ENCODE data around the gene PPARG. TPM values are rescaled to one million over a fixed set of nuclear protein-coding genes. Genes with fewer than 3 reads are reported as not detected.

The PPARG gene
- total and polyA plus RNA-seq, 2 of the 13 experiments (the other 11 are each of a cell fraction or from before 2014, with no cell fraction given) = 13.9 to 58.3 TPM

DNA sequence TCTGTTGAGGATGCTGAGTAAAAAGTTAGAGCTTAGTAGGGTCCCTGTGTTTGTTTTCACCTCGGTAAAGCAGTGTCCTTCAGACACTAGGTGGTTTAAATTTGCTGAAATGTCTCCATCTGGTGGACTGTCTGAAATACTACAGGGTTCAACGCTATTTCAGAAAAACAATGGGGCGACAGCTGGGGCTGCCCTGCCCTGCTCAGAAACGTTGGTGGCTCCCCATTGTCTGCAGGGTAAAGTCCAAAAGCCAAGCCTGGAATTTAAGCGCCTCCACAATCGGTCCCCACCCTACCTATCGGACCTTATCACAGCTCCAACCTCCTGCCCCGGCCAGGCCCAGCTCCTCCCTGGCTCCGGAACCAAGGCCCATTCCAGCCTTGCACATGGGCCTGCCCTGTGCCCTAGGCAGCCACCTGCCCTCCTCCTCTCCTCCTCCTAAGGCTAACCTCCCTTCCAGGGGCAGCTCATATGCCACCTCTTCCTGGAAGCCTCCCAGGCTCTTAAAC lies 191.1 kb downstream of the PPARG start (continued):
- TF ChIP-seq, protein P1, sequence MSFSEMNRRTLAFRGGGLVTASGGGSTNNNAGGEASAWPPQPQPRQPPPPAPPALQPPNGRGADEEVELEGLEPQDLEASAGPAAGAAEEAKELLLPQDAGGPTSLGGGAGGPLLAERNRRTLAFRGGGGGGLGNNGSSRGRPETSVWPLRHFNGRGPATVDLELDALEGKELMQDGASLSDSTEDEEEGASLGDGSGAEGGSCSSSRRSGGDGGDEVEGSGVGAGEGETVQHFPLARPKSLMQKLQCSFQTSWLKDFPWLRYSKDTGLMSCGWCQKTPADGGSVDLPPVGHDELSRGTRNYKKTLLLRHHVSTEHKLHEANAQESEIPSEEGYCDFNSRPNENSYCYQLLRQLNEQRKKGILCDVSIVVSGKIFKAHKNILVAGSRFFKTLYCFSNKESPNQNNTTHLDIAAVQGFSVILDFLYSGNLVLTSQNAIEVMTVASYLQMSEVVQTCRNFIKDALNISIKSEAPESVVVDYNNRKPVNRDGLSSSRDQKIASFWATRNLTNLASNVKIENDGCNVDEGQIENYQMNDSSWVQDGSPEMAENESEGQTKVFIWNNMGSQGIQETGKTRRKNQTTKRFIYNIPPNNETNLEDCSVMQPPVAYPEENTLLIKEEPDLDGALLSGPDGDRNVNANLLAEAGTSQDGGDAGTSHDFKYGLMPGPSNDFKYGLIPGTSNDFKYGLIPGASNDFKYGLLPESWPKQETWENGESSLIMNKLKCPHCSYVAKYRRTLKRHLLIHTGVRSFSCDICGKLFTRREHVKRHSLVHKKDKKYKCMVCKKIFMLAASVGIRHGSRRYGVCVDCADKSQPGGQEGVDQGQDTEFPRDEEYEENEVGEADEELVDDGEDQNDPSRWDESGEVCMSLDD (CRISPR knock-in tag; IDR thresholded peaks at IDR 0.05; ENCODE audit: borderline replicate concordance) = no peak
- peak in 1 of 2 experiments; percentile 9; a peak in 1 of 4 replicates for TF ChIP-seq EP300 (IDR thresholded peaks at IDR 0.05; ENCODE audit: low read depth in 2 of 2, low read length in 2 of 2)
- TF ChIP-seq EP300 (CRISPR knock-in tag; IDR thresholded peaks at IDR 0.05; ENCODE audit: borderline replicate concordance) = no peak
- no peak for TF ChIP-seq ZNF496 (CRISPR knock-in tag; IDR thresholded peaks at IDR 0.05; ENCODE audit: insufficient replicate concordance)
- no peak for TF ChIP-seq SOX6 (IDR thresholded peaks at IDR 0.05)
- TF ChIP-seq SOX6 (CRISPR knock-in tag; IDR thresholded peaks at IDR 0.05) = peak; percentile 90
- TF ChIP-seq ZNF501 (CRISPR knock-in tag; IDR thresholded peaks at IDR 0.05) = 0 out of 2 replicates have a peak, but pooled peaks have one; percentile 33
- TF ChIP-seq, protein P2, sequence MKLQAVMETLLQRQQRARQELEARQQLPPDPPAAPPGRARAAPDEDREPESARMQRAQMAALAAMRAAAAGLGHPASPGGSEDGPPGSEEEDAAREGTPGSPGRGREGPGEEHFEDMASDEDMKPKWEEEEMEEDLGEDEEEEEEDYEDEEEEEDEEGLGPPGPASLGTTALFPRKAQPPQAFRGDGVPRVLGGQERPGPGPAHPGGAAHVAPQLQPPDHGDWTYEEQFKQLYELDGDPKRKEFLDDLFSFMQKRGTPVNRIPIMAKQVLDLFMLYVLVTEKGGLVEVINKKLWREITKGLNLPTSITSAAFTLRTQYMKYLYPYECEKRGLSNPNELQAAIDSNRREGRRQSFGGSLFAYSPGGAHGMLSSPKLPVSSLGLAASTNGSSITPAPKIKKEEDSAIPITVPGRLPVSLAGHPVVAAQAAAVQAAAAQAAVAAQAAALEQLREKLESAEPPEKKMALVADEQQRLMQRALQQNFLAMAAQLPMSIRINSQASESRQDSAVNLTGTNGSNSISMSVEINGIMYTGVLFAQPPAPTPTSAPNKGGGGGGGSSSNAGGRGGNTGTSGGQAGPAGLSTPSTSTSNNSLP (IDR thresholded peaks at IDR 0.05; ENCODE audit: low read depth, low read length) = no peak
- no peak for TF ChIP-seq CCDC6 (CRISPR knock-in tag; IDR thresholded peaks at IDR 0.05)
- TF ChIP-seq ZNF12 (CRISPR knock-in tag; IDR thresholded peaks at IDR 0.05) = no peak
- TF ChIP-seq, protein P3, sequence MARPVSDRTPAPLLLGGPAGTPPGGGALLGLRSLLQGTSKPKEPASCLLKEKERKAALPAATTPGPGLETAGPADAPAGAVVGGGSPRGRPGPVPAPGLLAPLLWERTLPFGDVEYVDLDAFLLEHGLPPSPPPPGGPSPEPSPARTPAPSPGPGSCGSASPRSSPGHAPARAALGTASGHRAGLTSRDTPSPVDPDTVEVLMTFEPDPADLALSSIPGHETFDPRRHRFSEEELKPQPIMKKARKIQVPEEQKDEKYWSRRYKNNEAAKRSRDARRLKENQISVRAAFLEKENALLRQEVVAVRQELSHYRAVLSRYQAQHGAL (CRISPR knock-in tag; IDR thresholded peaks at IDR 0.05; ENCODE audit: not compliant biosample characterization) = no peak
- peak; percentile 75 for TF ChIP-seq ZNF687 (CRISPR knock-in tag; IDR thresholded peaks at IDR 0.05)
- no peak for TF ChIP-seq TBL1XR1 (IDR thresholded peaks at IDR 0.05; ENCODE audit: borderline replicate concordance, low read length, partially characterized antibody)
- 0 out of 4 replicates have a peak, but pooled peaks of 1 of the 2 experiments have one; percentile 43 for TF ChIP-seq KLF16 (CRISPR knock-in tag; IDR thresholded peaks at IDR 0.05)
- no peak for TF ChIP-seq RBM22 (optimal IDR thresholded peaks at IDR 0.05; ENCODE audit: low read length)
- TF ChIP-seq ZNF660 (CRISPR knock-in tag; IDR thresholded peaks at IDR 0.05; ENCODE audit: borderline replicate concordance, low read depth) = no peak
- TF ChIP-seq RBFOX2 (IDR thresholded peaks at IDR 0.05; ENCODE audit: low read depth, low read length) = no peak
- TF ChIP-seq ZNF564 (CRISPR knock-in tag; IDR thresholded peaks at IDR 0.05) = no peak
- no peak for TF ChIP-seq TFE3 (CRISPR knock-in tag; IDR thresholded peaks at IDR 0.05)

All from HepG2 (cell line).